NCI-H1105 treated with DMSO at 0.1 percent for 48 hours (cell line): ENCODE data around the gene TBC1D9B.
"Not testable (repeated sequence)": the region's sequence is repeated elsewhere in the genome, so short reads cannot be mapped to it uniquely, and the experiment has no call there.

Experiments
- DNase-seq: peaks from one replicate; lab custom pipeline; 2025; lab: John Stamatoyannopoulos, UW

Gene TBC1D9B

DNA sequence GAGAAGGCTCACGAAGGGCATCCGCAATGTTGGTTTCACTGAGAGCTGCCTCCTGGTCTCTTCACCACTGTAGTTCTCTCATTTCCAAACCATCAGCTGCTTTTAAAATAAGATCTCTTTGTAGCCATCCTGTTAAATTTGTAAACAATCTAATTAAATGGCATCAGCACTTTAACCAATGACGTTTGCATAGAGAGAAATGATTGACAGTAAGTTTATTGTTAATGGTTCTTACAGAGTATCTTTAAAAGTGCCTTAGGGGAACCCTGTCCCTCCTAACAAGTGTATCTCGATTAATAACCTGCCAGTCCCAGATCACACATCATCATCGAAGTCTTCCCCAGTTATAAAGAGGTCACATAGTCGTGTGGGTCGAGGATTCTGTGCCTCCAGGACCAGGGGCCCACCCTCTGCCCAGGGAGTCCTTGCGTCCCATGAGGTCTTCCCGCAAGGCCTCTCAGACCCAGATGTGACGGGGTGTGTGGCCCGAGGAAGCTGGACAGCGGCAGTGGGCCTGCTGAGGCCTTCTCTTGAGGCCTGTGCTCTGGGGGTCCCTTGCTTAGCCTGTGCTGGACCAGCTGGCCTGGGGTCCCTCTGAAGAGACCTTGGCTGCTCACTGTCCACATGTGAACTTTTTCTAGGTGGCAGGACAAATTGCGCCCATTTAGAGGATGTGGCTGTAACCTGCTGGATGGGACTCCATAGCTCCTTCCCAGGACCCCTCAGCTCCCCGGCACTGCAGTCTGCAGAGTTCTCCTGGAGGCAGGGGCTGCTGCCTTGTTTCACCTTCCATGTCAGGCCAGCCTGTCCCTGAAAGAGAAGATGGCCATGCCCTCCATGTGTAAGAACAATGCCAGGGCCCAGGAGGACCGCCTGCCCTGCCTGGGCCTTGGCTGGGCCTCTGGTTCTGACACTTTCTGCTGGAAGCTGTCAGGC, 70.4 kb downstream of the TBC1D9B start:
- DNase-seq = no peak

DNA sequence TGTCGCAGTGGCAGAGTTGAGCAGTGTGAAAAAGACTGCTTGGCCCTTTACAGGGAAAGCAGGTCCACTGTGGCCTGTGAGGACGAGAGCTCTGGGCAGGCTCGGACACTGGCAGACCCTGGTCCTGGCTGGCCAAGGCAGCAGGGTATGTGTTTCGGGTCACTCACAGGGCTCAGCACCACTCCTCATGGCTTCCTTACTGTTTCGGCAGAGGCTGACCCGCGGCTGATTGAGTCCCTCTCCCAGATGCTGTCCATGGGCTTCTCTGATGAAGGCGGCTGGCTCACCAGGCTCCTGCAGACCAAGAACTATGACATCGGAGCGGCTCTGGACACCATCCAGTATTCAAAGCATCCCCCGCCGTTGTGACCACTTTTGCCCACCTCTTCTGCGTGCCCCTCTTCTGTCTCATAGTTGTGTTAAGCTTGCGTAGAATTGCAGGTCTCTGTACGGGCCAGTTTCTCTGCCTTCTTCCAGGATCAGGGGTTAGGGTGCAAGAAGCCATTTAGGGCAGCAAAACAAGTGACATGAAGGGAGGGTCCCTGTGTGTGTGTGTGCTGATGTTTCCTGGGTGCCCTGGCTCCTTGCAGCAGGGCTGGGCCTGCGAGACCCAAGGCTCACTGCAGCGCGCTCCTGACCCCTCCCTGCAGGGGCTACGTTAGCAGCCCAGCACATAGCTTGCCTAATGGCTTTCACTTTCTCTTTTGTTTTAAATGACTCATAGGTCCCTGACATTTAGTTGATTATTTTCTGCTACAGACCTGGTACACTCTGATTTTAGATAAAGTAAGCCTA, 71.3 kb downstream of the TBC1D9B start:
- no peak for DNase-seq

DNA sequence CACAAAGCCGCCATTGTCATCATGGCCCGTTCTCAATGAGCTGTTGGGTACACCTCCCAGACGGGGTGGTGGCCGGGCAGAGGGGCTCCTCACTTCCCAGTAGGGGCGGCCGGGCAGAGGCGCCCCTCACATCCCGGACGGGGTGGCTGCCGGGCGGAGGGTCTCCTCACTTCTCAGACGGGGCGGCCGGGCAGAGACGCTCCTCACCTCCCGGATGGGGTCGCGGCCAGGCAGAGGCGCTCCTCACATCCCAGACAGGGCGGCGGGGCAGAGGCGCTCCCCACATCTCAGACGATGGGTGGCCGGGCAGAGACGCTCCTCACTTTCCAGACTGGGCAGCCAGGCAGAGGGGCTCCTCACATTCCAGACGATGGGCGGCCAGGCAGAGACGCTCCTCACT, 72.8 kb downstream of the TBC1D9B start:
- DNase-seq = not testable (repeated sequence)

DNA sequence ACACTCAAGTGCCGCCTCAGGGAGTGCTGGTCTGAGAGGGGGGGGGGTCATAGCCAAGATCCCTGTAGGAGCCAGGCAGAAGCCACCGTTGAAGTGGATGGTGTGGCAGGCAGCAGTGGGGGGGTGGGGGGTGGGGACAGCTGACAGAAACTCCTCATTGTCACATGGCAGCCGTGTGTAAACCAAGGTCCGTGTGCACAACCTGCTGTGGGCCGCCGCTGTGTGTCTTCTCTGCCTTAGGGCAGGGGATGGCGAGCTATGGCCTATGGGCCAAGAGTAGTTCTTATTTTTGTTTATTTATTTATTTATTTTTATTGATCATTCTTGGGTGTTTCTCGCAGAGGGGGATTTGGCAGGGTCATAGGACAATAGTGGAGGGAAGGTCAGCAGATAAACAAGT, 73.6 kb downstream of the TBC1D9B start:
- no peak for DNase-seq

DNA sequence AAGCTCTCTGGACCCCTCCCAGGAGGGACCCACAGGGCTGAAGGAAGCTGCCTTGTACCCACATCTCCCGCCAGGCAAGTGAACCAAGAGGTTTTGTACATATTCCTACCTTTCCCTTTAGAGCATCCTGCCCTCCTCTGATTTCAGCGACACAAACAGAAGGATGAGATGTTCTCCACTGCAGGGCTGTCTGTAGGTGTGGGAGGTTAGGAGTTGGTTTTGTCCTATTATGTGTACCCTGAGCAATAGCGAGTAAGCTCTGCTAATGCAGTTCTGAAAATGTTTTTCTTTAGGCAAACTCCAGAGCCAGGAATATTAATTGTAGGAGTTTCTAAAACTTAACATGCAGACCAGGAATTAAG, 74.0 kb downstream of the TBC1D9B start:
- DNase-seq = no peak

DNA sequence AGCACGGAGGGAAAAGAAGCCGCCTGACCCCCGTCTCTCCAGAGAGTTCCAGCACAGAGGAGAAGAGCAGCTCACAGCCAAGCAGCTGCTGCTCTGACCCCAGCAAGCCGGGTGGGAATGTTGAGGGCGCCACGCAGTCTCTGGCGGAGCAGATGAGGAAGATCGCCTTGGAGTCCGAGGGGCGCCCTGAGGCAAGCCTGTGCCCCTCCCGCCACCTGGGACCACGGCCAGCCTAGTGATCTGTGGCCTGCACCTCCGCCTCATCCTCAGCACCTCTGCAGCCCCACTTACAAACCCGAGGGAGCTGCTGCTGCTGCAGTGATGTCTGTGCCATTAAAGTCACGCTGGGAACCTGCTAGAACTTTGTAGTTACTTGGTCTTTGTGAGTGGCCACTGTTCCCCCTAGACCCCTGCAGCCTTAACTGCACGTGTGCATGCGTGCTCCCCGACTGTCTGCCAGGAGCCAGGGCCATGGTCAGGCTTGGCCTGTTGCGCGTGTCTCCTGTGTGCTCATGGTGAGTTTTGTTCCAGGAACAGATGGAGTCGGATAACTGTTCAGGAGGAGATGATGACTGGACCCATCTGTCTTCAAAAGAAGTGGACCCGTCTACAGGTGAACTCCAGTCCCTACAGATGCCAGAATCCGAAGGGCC, 74.5 kb downstream of the TBC1D9B start:
- DNase-seq = no peak

DNA sequence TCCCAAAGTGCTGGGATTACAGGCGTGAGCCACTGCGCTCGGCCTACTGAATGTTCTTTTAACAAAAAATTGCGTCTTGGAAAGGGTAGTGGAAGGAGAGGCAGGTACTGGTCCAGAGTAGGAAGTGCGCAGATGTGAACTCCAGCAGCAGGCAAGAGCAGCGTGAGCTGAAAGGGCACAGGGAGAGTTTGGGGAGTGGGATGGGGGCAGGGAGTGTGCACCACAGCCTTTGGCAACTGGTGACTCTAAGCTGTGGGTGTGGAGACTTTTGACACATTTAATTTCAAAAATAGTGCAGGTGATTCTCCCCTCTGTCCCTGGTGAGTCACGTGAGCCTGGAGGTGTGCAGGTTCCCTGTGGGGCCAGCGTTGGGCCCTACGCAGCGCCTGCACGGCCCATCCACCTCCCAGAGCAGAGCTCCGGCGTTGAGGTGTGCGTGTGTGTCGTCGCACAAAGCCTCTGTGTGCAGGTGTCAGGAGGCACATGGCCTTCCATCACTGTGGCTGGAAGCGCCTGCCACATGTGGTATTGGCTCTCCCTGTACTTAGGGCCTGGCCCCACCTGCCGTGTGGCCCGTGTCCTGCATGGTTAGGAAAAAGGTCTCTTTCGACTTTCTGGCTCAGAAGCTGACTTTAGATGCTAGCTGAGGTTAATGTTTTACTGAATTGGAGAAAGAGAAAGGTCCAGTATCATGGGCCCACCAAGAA, 75.5 kb downstream of the TBC1D9B start:
- no peak for DNase-seq

DNA sequence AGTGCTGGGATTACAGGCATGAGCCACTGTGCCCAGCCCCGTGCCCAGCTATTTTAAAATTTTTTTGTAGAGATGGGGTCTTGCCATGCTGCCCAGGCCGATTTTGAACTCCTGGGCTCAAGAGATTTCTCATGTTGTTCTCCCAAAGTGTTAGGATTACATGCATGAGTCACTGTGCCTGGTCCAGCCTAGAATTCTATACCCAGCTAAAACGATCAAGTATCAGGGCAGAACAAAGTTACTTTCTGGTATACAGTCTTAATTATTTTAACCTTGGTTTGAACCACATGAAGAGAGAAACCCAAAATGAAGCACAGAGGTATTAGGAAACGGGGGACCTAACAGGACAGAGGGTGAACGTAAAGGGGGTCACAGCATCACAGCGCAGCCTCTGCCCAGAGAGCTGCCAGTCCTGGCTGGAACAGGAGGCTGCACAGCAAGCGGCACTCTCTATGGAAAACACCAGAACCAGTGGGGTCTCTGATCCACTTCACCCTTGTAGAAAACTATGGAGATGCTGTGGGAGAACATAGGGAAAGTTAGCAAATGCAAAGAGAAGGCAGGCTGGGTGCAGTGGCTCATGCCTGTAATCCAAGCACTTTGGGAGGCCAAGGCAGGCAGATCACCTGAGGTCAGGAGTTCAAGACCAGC, 76.8 kb downstream of the TBC1D9B start:
- no peak for DNase-seq

DNA sequence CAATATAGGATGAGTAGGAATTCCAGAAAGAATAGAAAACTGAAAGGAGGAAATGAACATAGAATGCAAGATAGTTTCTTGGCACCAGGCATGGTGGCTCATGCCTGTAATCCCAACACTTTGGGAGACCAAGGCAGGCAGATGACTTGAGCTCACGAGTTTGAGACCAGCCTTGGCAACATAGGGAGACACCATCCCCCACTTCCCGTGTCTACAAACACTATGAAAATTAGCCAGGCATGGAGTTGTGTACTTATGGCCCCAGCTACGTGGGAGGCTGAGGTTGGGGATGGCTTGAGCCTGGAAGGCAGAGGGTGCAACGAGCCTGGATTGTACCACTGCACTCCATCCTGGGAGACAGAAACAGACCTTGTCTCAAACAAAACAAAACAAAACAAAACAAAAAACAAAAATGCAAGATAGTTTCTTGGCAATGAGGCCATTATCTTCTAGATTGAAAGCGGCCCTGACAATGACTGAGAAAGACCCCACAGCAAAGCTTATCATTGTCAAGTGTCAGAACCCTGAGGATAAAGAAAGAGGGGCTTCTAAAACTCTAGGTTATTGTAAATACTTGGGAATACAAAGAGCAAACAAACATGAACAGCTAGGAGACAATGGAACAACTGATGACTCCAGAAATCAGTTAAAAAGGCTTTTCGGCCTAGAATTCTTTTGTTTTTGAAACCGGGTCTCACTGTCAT, 77.8 kb downstream of the TBC1D9B start:
- DNase-seq = no peak

DNA sequence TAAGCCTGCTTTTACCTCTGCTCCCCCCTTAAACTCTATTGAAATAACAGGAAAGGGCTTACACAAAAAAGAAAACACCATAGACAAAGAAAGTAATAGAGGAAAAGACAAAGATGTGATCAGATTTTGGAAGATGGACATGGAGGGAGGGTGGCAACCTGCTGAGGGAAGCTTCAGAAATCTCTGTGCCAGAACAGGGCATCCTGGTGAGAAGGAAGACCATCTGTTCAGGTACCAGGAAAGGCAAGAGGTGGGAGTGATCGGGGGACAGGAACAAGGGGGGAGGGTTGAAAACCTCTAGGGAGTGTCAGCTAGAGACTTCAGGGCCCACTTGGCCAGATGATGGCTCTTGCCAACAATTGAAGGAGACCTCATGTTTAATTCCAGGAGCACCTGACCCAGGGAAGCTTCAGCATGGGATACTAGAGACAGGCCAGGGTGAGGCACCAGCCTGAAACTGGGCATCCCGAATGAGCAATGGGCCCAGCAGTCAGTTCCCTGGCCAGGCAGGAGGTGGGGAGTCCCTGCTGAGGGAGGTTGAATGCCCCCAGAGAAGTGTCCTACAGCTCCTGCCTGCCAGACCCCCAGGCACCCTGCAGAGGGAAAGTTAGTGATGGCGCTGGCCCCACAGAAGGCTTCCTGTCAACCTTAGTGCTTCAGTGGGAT, 78.8 kb downstream of the TBC1D9B start:
- DNase-seq = no peak

DNA sequence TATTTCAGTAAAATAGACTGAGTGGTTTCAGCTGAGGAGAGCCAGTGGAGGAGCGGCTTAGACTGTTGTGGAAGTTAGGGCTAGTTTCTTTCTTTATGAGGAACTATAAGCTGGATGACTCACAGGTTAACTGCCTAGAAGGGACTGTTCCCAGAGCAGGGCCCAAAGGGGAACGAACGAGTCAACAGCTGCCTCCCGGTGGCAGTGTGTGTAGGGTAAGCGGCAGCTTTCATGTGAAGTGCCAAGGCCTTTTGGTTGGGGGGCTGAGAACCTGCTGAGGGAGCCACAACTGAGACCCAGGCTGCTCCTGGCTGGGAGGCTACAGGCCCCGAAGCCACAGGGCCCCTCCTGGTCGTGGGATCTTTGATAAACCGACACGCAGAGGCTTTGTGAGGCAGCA, 80.0 kb downstream of the TBC1D9B start:
- no peak for DNase-seq

DNA sequence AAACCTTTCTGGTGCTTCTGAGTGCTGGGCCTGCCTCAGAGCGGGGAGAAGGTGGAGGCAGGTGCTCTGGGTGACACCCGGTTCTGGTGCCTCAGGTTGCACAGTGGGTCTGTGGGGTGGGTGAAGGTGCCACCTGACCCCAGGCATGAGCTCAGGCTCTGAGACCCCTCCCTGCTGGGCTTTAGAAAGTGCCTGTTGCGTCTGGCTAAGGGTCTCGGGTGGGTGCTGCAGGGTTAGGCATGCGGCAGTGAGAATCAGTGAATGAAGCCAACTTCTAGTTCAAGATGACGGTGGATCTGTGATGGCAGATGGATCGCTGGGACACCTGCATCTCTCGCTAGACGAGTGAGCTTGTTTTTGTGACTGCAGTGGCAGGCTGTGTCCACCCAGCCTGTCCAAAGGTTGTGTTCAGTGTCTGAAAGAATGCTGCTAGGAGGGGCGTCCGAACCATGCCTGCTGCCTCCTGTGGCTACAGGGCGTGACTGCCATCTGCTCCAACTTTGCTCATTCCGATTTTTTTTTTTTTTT, 82.0 kb downstream of the TBC1D9B start:
- no peak for DNase-seq

DNA sequence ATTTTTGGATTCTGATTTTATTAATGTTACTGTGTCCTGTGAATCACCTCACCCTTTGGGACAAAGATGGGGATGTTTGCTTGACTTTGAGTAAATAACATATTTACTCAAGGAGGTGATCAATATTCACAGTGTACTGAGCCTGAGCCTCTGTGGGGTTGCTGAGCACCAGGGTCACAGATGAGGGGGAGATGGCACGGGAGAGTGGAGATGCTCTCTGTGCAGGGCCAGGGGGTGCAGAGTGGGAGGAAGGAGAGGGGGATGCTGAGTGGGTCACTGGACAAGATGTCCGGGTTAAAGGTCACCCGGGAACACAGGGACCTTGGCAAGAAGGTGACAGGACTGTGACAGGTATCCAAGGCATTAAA, 83.0 kb downstream of the TBC1D9B start:
- DNase-seq = no peak

DNA sequence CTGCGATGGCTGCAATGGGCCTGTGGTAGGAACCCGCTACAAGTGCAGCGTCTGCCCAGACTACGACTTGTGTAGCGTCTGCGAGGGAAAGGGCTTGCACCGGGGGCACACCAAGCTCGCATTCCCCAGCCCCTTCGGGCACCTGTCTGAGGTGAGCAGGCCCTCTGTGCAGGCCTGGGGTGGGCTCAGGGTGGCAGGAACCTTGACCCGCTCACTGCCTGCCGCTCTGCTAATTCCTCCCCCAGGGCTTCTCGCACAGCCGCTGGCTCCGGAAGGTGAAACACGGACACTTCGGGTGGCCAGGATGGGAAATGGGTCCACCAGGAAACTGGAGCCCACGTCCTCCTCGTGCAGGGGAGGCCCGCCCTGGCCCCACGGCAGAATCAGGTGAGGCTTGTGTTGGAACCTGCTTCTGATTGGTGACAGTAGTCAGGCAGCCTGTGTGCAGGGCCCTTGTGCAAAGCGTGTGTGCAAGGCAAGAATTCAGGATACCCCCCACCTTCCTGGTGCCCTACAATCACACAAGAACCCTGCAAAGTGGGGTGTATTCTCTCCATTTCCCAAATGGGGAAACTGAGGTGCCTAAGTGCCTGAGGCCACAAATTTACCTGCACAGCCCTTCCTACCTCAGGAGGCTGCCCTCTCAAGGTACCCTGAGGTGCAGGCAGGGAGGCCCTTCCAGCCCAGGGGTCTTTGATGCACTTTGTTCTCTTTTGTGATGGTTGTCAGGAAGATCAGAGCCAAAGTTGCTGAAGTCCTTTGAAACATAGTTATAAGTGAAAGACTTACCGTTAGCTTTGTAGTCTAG, 83.6 kb downstream of the TBC1D9B start:
- DNase-seq = no peak

DNA sequence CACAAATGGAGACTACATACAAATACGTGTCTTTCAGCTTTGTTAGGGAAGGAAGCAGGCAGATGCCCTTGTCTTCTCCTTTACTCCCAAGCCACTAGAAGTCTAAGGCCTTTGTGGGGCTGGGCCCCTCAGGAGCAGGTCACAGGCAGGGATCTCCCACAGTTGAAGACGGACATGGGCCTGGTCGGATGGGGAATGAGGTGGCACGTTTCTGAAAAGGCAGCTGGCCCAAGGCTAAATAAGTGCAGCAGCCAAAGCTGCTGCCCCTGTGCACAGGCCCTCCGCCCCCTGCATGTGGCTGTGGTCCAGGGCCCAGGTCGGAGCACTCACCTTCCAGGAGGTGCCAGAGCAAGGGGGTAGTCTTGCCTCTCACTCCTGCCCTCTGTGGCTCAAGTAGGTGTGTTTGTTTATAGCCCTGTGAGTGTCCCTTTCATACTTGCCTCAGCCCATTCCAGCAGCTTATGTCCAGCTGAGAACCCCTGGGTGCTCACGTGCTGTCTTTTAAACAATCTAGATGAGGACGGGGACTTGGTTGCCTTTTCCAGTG, 85.2 kb downstream of the TBC1D9B start:
- no peak for DNase-seq

DNA sequence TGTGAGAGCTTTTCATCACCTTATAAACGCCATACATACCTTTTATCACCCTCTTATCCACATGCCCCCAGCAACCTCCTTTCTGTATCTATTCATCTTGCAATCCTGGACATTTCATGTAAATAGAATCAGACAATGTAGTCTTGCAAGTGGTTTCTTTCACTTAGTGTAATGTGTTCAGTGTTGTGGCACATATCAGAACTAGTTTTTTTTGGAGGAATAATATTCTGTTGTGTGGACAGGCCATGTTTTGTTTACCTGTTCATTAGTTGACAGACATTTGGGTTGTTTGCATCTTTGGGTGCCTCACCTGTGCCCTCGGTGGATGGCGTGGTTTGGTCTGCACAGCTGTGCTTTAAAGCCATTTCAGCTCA, 85.7 kb downstream of the TBC1D9B start:
- DNase-seq = no peak

DNA sequence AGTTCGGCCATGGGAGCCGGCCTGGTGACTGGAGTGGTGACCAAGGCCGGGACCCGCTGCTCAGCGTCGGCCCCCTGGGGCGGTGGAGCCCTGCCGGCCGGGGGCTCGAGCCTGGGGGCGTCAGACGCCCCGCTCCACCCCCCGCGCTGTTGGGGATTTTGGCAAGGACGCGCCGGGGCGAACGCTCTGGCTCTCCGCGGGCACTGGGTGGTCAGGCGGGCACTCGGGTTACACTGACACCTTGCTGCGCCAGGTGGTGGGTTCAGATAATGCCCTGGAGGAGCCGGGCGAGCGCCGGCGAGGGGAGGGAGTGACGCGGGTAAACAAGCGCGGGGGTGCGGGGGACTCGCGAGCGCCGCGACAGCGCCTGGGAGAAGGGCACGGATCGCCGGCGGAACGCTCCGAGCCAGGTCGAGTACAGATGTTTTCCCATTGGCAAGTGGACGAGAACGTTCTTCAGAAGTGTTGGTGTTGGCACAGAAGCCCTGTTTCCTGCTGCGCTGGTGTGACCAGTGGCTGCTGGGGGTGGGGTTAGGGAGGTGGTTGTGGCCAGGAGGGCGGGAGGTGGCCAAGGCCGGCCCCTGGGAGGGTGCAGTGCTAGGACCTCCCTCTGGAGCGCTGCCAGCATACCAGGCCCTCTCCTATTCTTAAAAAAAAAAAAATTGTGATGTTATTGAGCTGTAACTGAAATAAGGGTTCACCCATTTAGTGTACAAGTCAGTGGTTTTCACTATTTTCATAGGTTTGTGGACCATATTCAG, 86.2 kb downstream of the TBC1D9B start:
- peak; percentile 65 for DNase-seq
